HG03521 (cell line): ENCODE data around the gene FAM89B.

Experiments used
- ATAC-seq: cut with Tn5 transposase; IDR thresholded peaks from one replicate; pipeline ENCODE4 v1.9.1; 2021; ENCODE audit warnings: mild to moderate bottlenecking, moderate library complexity; ENCODE audit not compliant: unreplicated experiment

The FAM89B gene

GRCh38 chr11:65588199-65589054, 16.1 kb downstream of the FAM89B start:
- ATAC-seq = peak; percentile 78

GRCh38 chr11:65589444-65590239, 17.3 kb downstream of the FAM89B start:
- ATAC-seq = no peak

- ATAC-seq = no peak
Measured at GRCh38 chr11:65590240-65590738, 18.0 kb downstream of the FAM89B start.

GRCh38 chr11:65591939-65592857, 19.9 kb downstream of the FAM89B start:
- no peak for ATAC-seq

- ATAC-seq = no peak
Measured at GRCh38 chr11:65592858-65593517, 20.6 kb downstream of the FAM89B start.

GRCh38 chr11:65593518-65594414, 21.4 kb downstream of the FAM89B start:
- ATAC-seq = no peak

- ATAC-seq = no peak
Measured at GRCh38 chr11:65595131-65595530, 22.8 kb downstream of the FAM89B start.

GRCh38 chr11:65595543-65596281, 23.4 kb downstream of the FAM89B start, which contains the start of gene KCNK7:
Gene KCNK7, minus strand, starts transcription at chr11:65595800. Its CDS starts 28 bp downstream, at chr11:65595772.
- ATAC-seq = no peak

GRCh38 chr11:65596520-65596919, 24.2 kb downstream of the FAM89B start:
- no peak for ATAC-seq

GRCh38 chr11:65598258-65598699, 25.9 kb downstream of the FAM89B start:
- ATAC-seq = no peak

- no peak for ATAC-seq
Measured at GRCh38 chr11:65599216-65599954, 27.0 kb downstream of the FAM89B start.

- no peak for ATAC-seq
Measured at GRCh38 chr11:65599955-65600246, 27.6 kb downstream of the FAM89B start.

GRCh38 chr11:65604258-65604657, 31.9 kb downstream of the FAM89B start:
- no peak for ATAC-seq

- no peak for ATAC-seq
Measured at GRCh38 chr11:65606876-65607613, 34.7 kb downstream of the FAM89B start.

- no peak for ATAC-seq
Measured at GRCh38 chr11:65607614-65608426, 35.5 kb downstream of the FAM89B start.

- no peak for ATAC-seq
Measured at GRCh38 chr11:65609229-65609628, 36.9 kb downstream of the FAM89B start.
